ENCODE measurements around the gene ADAM19.
"Not testable (repeated sequence)": the region's sequence is repeated elsewhere in the genome, so short reads cannot be mapped to it uniquely, and the experiment has no call there.

The ADAM19 gene

GRCh38 chr5:157484768-157485167, 90.8 kb downstream of the ADAM19 start:
- H3K4me3 ChIP-seq (ENCODE audit: low read depth, low read length) = no peak overlapping the region
- TF ChIP-seq CTCF (IDR thresholded peaks at IDR 0.05; ENCODE audit: low read depth, low read length) = no peak

GRCh38 chr5:157482702-157483101, 92.9 kb downstream of the ADAM19 start:
- not testable (repeated sequence) for H3K4me3 ChIP-seq (ENCODE audit: low read depth, low read length)

- no peak for TF ChIP-seq CTCF (IDR thresholded peaks at IDR 0.05; ENCODE audit: low read depth, low read length)
These were observed 93.9 kb downstream of the ADAM19 start for GRCh38 chr5:157481666-157482065.

GRCh38 chr5:157481265-157481664, 94.3 kb downstream of the ADAM19 start:
- H3K4me3 ChIP-seq (ENCODE audit: low read depth, low read length) = no peak overlapping the region
- TF ChIP-seq CTCF (IDR thresholded peaks at IDR 0.05; ENCODE audit: low read depth, low read length) = no peak

More at GRCh38 chr5:157481666-157482065, 93.9 kb downstream of the ADAM19 start:
- no peak overlapping the region for H3K4me3 ChIP-seq (ENCODE audit: low read depth, low read length)

GRCh38 chr5:157479612-157480510, 95.7 kb downstream of the ADAM19 start:
- TF ChIP-seq CTCF (IDR thresholded peaks at IDR 0.05; ENCODE audit: low read depth, low read length) = no peak
- no peak overlapping the region for H3K4me3 ChIP-seq (ENCODE audit: low read depth, low read length)

- no peak overlapping the region for H3K4me3 ChIP-seq (ENCODE audit: low read depth, low read length)
- no peak for TF ChIP-seq CTCF (IDR thresholded peaks at IDR 0.05; ENCODE audit: low read depth, low read length)
These were observed 96.4 kb downstream of the ADAM19 start for GRCh38 chr5:157479166-157479565.

GRCh38 chr5:157478726-157479125, 96.8 kb downstream of the ADAM19 start:
- H3K4me3 ChIP-seq (ENCODE audit: low read depth, low read length) = no peak overlapping the region
- no peak for TF ChIP-seq CTCF (IDR thresholded peaks at IDR 0.05; ENCODE audit: low read depth, low read length)
